22Rv1 (cell line): ENCODE measurements around the gene ASTN1.
A peak's percentile ranks its signal among the peaks of the same experiment; 100 is the strongest.

Experiments used
- H3K27ac ChIP-seq: fragments of 450-650 bp; 2 replicates; pipeline ENCODE4 v1.5.1; 2017
- ZFX ChIP-seq: fragments of 450-650 bp; IDR thresholded peaks from 2 replicates; pipeline ENCODE4 v1.6.1; 2017; ENCODE audit warnings: antibody characterized with exemption, borderline replicate concordance
- TF ChIP-seq, protein P1 (sequence below): fragments of 450-650 bp; IDR thresholded peaks from 2 replicates; pipeline ENCODE4 v1.5.1; 2017; ENCODE audit warnings: mild to moderate bottlenecking

The ASTN1 gene

DNA sequence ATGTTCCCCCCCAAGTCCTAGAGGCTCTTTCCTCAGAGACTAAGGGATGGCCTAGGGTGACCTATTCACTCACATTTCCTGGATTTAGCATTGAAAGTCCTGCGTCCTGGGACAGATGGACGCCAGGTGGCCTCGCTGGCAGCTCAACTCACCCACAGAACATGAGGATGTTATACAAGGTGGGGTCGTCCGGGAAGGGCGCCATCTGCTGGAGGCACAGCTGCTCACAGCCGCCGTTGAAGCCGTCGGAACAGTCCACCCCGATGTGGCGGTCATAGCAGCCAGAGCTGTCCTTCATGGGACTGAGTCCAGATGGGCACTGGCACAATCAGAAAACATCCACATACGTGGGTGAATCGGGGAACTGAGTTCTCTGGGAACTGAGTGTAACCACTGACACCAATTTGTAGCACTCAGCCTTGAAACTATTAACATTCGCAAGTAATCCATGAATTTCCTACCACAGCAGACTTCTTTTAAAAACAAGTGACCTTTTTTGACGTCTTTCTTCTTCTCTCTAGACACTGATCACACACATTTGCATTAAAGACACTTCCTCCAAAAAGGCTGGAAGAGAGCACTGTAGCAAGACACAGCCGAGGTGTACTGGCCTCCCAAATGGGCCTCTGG lies 215.4 kb downstream of the ASTN1 start:
- TF ChIP-seq, protein P1, sequence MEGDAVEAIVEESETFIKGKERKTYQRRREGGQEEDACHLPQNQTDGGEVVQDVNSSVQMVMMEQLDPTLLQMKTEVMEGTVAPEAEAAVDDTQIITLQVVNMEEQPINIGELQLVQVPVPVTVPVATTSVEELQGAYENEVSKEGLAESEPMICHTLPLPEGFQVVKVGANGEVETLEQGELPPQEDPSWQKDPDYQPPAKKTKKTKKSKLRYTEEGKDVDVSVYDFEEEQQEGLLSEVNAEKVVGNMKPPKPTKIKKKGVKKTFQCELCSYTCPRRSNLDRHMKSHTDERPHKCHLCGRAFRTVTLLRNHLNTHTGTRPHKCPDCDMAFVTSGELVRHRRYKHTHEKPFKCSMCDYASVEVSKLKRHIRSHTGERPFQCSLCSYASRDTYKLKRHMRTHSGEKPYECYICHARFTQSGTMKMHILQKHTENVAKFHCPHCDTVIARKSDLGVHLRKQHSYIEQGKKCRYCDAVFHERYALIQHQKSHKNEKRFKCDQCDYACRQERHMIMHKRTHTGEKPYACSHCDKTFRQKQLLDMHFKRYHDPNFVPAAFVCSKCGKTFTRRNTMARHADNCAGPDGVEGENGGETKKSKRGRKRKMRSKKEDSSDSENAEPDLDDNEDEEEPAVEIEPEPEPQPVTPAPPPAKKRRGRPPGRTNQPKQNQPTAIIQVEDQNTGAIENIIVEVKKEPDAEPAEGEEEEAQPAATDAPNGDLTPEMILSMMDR = peak; percentile 97
- no peak for TF ChIP-seq ZFX

DNA sequence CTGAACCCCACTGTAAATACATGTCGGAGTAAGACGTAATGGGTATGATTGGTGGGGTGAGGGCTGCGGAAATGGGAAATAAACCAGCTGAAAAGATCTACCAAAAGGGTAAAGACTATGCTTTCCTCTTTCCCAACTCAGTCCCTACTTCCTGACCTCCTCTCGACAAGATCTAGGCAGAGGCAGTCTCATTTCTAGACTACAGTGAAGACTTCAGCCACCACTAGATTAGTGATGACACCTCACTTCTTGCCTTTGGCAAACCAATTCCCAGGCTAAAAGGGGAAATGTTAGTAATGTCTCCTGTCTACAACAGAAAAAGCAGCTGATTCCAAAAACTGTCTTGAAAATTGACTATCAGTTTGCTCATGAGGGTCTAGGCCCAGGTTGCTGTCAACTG lies 219.9 kb downstream of the ASTN1 start:
- H3K27ac ChIP-seq = no peak overlapping the region
- TF ChIP-seq ZFX = no peak
- TF ChIP-seq, protein P1 = no peak

More for the DNA sequence above, 215.4 kb downstream of the ASTN1 start:
- no peak overlapping the region for H3K27ac ChIP-seq

DNA sequence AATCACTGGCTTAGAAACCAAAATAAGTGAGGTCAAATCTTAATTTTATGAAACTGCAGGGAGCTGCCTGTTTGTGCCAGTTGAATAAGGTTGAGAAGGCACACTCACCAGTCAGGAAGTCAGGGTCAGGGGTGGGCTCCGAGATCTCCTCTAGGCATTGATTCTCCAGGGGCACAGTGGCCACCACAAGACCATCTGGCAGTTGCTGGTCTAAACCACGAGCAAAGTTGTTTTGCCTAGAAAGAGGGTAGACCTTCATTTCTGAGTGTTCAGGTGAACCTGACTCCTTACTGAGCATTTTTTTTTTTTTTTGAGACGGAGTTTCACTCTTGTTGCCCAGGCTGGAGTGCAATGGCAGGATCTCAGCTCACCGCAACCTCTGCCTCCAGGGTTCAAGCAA lies 220.7 kb downstream of the ASTN1 start:
- no peak for TF ChIP-seq ZFX
- TF ChIP-seq, protein P1 = no peak
- H3K27ac ChIP-seq = no peak overlapping the region

DNA sequence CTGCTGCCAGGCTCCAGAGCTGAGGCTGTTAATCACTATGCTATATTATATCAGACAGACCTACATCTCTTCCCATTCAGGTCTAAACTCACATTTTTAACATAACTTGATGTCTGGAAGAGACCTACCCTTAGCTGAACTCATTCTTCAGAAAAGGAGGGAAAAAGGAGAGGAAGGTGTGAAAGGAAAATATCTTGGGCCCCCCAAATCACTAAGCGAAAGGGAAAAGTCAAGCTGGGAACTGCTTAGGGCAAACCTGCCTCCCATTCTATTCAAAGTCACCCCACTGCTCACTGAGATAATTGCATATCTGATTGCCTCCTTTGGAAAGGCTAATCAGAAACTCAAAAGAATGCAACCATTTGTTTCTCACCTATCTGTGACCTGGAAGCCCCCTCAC lies 222.2 kb downstream of the ASTN1 start:
- TF ChIP-seq ZFX = no peak
- TF ChIP-seq, protein P1 = no peak

DNA sequence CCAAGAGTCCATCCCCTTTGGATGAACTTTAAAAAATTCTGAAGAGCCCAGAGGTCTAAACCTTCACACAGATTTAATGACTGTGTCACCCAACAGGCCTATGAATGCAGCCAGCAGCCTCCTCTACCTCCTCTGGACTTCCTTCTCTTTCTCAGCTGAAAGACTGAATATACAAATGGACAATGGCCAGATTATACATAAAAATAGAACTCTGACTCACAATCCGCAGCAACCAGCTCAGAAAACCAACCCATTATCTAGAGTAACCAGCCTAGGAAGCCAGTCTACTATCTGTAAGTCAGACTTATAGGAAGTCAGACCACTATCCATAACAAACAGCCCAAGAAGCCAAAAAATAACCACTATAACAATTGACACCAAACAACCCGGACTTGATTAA lies 224.5 kb downstream of the ASTN1 start:
- no peak for TF ChIP-seq ZFX
- TF ChIP-seq, protein P1 = no peak
- H3K27ac ChIP-seq = no peak overlapping the region

More for the DNA sequence above, 222.2 kb downstream of the ASTN1 start:
- no peak overlapping the region for H3K27ac ChIP-seq

DNA sequence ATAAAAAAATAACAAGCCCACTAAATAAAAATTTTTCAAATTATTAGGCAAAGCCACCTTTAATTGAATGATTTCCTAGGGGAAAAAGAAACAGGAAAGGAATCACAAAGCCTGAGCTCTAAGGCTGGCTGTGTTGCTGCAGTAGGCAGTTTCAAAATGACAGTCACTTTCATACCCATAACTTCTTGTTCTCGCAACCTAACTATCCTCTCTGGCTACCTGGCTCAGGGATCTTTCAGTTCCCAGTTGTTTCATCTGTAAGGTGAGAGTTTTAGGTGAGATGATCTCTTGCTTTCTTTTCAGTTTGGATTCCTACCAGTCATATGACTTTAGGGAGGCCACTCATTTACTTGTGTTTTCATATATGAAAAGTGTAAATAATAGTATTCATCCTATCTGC lies 226.1 kb downstream of the ASTN1 start:
- H3K27ac ChIP-seq = no peak overlapping the region
- TF ChIP-seq, protein P1 = no peak
- TF ChIP-seq ZFX = no peak

DNA sequence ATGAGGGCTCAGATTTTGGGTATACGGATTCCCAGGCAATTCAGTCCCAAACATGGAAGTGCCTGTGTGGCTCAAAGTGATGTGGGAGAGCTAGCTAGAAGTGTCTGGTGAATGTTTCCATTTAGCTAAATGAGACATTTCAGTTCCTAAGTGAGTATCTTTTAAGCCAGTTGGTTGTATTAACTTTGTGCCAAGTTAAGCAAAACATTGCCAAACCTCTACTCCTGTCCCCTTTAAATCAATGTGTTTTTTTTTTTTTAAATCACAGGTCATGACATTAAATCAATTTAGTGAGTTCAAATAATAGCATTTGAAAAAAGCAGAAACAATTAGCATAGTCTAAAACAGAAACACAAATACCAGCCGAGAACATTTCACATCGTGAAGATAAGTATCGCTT lies 230.1 kb downstream of the ASTN1 start:
- TF ChIP-seq, protein P1 = no peak
- no peak for TF ChIP-seq ZFX
- H3K27ac ChIP-seq = no peak overlapping the region
